Neural cell (in vitro differentiated cells): ENCODE results near the gene ADAMTSL4.

Experiments
- EP300 ChIP-seq: fragments of 450-650 bp; conservative IDR thresholded peaks from 2 replicates; pipeline ENCODE4 v1.6.1; 2014; ENCODE audit warnings: antibody characterized with exemption, mild to moderate bottlenecking, moderate library complexity; ENCODE audit not compliant: poor library complexity, severe bottlenecking
- EZH2 ChIP-seq: fragments of 200-600, 300-800 bp; shearing (Covaris generic), sonication (generic); IDR thresholded peaks from 2 replicates; pipeline ENCODE4 v1.6.1; 2014; ENCODE audit warnings: antibody characterized with exemption, low read length, borderline replicate concordance, mild to moderate bottlenecking; ENCODE audit not compliant: insufficient read depth, poor library complexity, severe bottlenecking
- POLR2AphosphoS5 ChIP-seq: IDR thresholded peaks from 2 replicates; pipeline ENCODE4 v1.6.1; 2012
- RAD21 ChIP-seq: fragments of 450-650 bp; conservative IDR thresholded peaks from 2 replicates; pipeline ENCODE4 v1.6.1; 2014; ENCODE audit warnings: antibody characterized with exemption, mild to moderate bottlenecking, moderate library complexity
- REST ChIP-seq: IDR thresholded peaks from 2 replicates; pipeline ENCODE4 v1.6.1; 2012; ENCODE audit warnings: borderline replicate concordance
- SMC3 ChIP-seq: fragments of 450-650 bp; conservative IDR thresholded peaks from 2 replicates; pipeline ENCODE4 v1.6.1; 2014; ENCODE audit warnings: antibody characterized with exemption, mild to moderate bottlenecking, moderate library complexity; ENCODE audit not compliant: poor library complexity
- TAF1 ChIP-seq: IDR thresholded peaks from 2 replicates; pipeline ENCODE4 v1.6.1; 2012; ENCODE audit warnings: low read depth
- TF ChIP-seq, protein P1 (sequence below): fragments of 450-650 bp; IDR thresholded peaks from 2 replicates; pipeline ENCODE4 v1.5.1; 2014; ENCODE audit warnings: antibody characterized with exemption, mild to moderate bottlenecking, moderate library complexity; ENCODE audit not compliant: poor library complexity, severe bottlenecking

DNA sequence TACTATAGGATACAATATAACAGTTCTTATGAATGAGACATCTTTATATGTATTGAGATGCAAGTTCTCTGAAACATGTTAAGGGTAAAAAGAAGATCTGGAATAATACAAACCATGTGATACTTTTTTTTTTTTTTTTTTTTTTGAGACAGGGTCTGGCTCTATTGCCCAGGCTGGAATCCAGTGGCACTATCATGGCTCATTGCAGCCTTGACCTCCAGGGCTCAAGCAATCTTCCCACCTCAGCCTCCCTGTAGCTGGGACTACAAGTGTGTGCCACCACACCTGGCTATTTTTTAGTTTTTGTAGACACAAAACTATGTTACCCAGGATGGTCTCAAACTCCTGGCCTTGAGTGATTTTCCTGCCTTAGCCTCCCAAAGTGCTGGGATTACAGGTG is 52.3 kb downstream of the ADAMTSL4 start:
- TF ChIP-seq, protein P1, sequence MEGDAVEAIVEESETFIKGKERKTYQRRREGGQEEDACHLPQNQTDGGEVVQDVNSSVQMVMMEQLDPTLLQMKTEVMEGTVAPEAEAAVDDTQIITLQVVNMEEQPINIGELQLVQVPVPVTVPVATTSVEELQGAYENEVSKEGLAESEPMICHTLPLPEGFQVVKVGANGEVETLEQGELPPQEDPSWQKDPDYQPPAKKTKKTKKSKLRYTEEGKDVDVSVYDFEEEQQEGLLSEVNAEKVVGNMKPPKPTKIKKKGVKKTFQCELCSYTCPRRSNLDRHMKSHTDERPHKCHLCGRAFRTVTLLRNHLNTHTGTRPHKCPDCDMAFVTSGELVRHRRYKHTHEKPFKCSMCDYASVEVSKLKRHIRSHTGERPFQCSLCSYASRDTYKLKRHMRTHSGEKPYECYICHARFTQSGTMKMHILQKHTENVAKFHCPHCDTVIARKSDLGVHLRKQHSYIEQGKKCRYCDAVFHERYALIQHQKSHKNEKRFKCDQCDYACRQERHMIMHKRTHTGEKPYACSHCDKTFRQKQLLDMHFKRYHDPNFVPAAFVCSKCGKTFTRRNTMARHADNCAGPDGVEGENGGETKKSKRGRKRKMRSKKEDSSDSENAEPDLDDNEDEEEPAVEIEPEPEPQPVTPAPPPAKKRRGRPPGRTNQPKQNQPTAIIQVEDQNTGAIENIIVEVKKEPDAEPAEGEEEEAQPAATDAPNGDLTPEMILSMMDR = no peak
- TF ChIP-seq POLR2AphosphoS5 = no peak
- TF ChIP-seq EP300 = no peak
- no peak for TF ChIP-seq EZH2
- TF ChIP-seq REST = no peak
- TF ChIP-seq SMC3 = no peak
- no peak for TF ChIP-seq RAD21
- no peak for TF ChIP-seq TAF1
